Transverse colon (tissue), 4 donors: ENCODE results near the gene PTPRG. TPM values are rescaled to one million over a fixed set of nuclear protein-coding genes. Genes with fewer than 3 reads are reported as not detected.

ENCODE experiments used
- DNase-seq: peaks from one replicate; pipeline ENCODE4 v3.0.0-alpha.2; 2019
- H3K27ac ChIP-seq, 4 donors: fragments of 200-600 bp; sonication (generic); 2 replicates each; pipeline ENCODE4 v1.5.1; 2016 to 2018; ENCODE audit warnings: inconsistent platforms in 4 of 4
- H3K27me3 ChIP-seq: fragments of 200-600 bp; sonication (generic); 2 replicates; pipeline ENCODE4 v1.5.1; 2017; ENCODE audit warnings: inconsistent platforms
- H3K36me3 ChIP-seq, 4 donors: fragments of 200-600 bp; sonication (generic); 2 replicates each; pipeline ENCODE4 v1.5.1; 2017 to 2019; ENCODE audit warnings: inconsistent platforms in 4 of 4
- H3K4me1 ChIP-seq, 4 donors: fragments of 200-600 bp; sonication (generic); 2 replicates each; pipeline ENCODE4 v1.5.1; 2017 to 2020; ENCODE audit warnings: inconsistent platforms in 4 of 4
- H3K4me3 ChIP-seq, 4 donors: fragments of 200-600 bp; sonication (generic); 1 replicate in 1 of 4; 2 replicates in 3 of 4; pipeline versions ENCODE4 v1.5.1 to v1.6.1; 2017 to 2019; ENCODE audit warnings: inconsistent platforms in 4 of 4
- H3K9me3 ChIP-seq, 2 donors: fragments of 200-600 bp; sonication (generic); 2 replicates each; pipeline ENCODE4 v1.5.1; 2017 to 2019; ENCODE audit warnings: inconsistent platforms in 2 of 2
- CTCF ChIP-seq, 5 experiments: fragments of 200-600 bp in 3 of 5; fragments of 450-650 bp in 2 of 5; sonication (generic) in 3 of 5; IDR thresholded peaks; 1 replicate in 2 of 5; 2 replicates in 3 of 5; pipeline ENCODE4 v1.5.1; 2016 to 2017; ENCODE audit warnings: antibody characterized with exemption in 5 of 5, inconsistent platforms in 3 of 5, mild to moderate bottlenecking in 2 of 5, moderate library complexity in 1 of 5
- EP300 ChIP-seq: sonication (generic); formaldehyde crosslinking; IDR thresholded peaks from one replicate; pipeline ENCODE4 v1.6.1; 2017; ENCODE audit warnings: antibody characterized with exemption, low read depth
- POLR2A ChIP-seq: fragments of 450-650 bp; IDR thresholded peaks from one replicate; pipeline ENCODE4 v1.6.1; 2016; ENCODE audit warnings: antibody characterized with exemption, mild to moderate bottlenecking, moderate library complexity
- POLR2AphosphoS5 ChIP-seq, 3 donors: sonication (generic); formaldehyde crosslinking; IDR thresholded peaks; one replicate each; pipeline ENCODE4 v1.6.1; 2016; ENCODE audit warnings: antibody characterized with exemption in 3 of 3
- WGBS, 2 donors: methylation state at CpG; one replicate each; pipeline ENCODE4 v1.1.5; 2018; ENCODE audit warnings: low coverage in 1 of 2; 5-methylcytosine and 5-hydroxymethylcytosine counted together
- in situ Hi-C, 4 donors: fragments of 200-750 bp; cut with MboI; loops; one replicate each; pipeline versions ENCODE4 v1.15.0 to v1.15.1; 2017; ENCODE audit warnings: low sequenced_read_pairs in 3 of 4, low pct_ligation_motif_present in 1 of 4, low pct_unique_long_range_greater_than_20kb in 1 of 4
- intact Hi-C: fragments of 100-400 bp; cut with DNase I; formaldehyde crosslinking; loops from one replicate; pipeline ENCODE4 v1.15.1; 2023; ENCODE audit warnings: low total_unique reads
- total RNA-seq, 4 donors: library from RNA; depleted of rRNA; stranded (reverse); fragments of >200 nt; gene quantifications; one replicate each; pipeline ENCODE4 v1.1.0, GENCODE V29; 2016

The PTPRG gene
- total RNA-seq, 4 donors from 2014 or later: 29.2 to 83.4 (median 41.6) TPM

- Histone ChIP-seq H3K27me3 (no peaks in the 10 kb centered on the region), H3K4me3 (no peak overlapping the region), H3K4me1 (no peaks in the 10 kb centered on the region), H3K36me3 (no peaks in the 10 kb centered on the region), H3K27ac (no peak overlapping the region), H3K9me3 (no peaks in the 10 kb centered on the region)
- TF ChIP-seq POLR2AphosphoS5 (IDR thresholded peaks at IDR 0.05) (no peak), POLR2A (no peak), CTCF (IDR thresholded peaks at IDR 0.05) (no peak), EP300 (no peak)
- in situ Hi-C loops (no loop called here), intact Hi-C loops (loop anchor here (10.0 kb wide), 1 partner anchor 68 kb away; no protein-coding TSS in a partner anchor)
- no peak for DNase-seq
- WGBS, 2 donors: 79 to 85% methylated on average over 4 to 5 of the region's 5 CpGs
Observed at GRCh38 chr3:62056658-62057057, 495.3 kb downstream of the PTPRG start.

- no peaks in the 10 kb centered on the region for H3K4me1 ChIP-seq
- in situ Hi-C loops: no loop called here
- no peak for DNase-seq
- 73 to 77% methylated on average over 3 to 4 of the region's 4 CpGs for WGBS, 2 donors
- intact Hi-C loops: loop anchor here (10.0 kb wide), 1 partner anchor 67 kb away; no protein-coding TSS in a partner anchor
- no peak overlapping the region for H3K27ac ChIP-seq
- no peak overlapping the region for H3K4me3 ChIP-seq
- H3K27me3 ChIP-seq: no peaks in the 10 kb centered on the region
- TF ChIP-seq CTCF (IDR thresholded peaks at IDR 0.05): no peak
- no peak for TF ChIP-seq POLR2AphosphoS5 (IDR thresholded peaks at IDR 0.05)
- no peak for TF ChIP-seq EP300
- TF ChIP-seq POLR2A: no peak
- H3K36me3 ChIP-seq: no peaks in the 10 kb centered on the region
- H3K9me3 ChIP-seq: no peaks in the 10 kb centered on the region
Observed at GRCh38 chr3:62057339-62058047, 496.1 kb downstream of the PTPRG start.

- intact Hi-C loops: no loop called here
- Histone ChIP-seq H3K4me1 (no peaks in the 10 kb centered on the region), H3K4me3 (no peak overlapping the region), H3K9me3 (no peaks in the 10 kb centered on the region), H3K27me3 (no peaks in the 10 kb centered on the region), H3K36me3 (no peaks in the 10 kb centered on the region), H3K27ac (no peak overlapping the region)
- in situ Hi-C loops: no loop called here
- DNase-seq: no peak
- WGBS, 2 donors: 81 to 85% methylated on average over 3 to 5 of the region's 5 CpGs
- no peak for TF ChIP-seq CTCF (IDR thresholded peaks at IDR 0.05)
- no peak for TF ChIP-seq POLR2AphosphoS5 (IDR thresholded peaks at IDR 0.05)
- no peak for TF ChIP-seq POLR2A
Observed at GRCh38 chr3:62065985-62066693, 504.8 kb downstream of the PTPRG start.

- H3K27me3 ChIP-seq: no peaks in the 10 kb centered on the region
- H3K4me3 ChIP-seq: no peak overlapping the region
- no peaks in the 10 kb centered on the region for H3K36me3 ChIP-seq
- H3K4me1 ChIP-seq: no peaks in the 10 kb centered on the region
- H3K27ac ChIP-seq: no peak overlapping the region
- TF ChIP-seq POLR2A (no peak), POLR2AphosphoS5 (IDR thresholded peaks at IDR 0.05) (no peak), CTCF (IDR thresholded peaks at IDR 0.05) (no peak), EP300 (no peak)
- in situ Hi-C loops (no loop called here), intact Hi-C loops (no loop called here)
- no peaks in the 10 kb centered on the region for H3K9me3 ChIP-seq
- WGBS, 2 donors: 58 to 71% methylated on average over 2 of the region's 2 CpGs
- DNase-seq: no peak
Observed at GRCh38 chr3:62068337-62068736, 507.0 kb downstream of the PTPRG start.
